HFFc6 (cell line): ENCODE data around the gene STK11. TPM values are rescaled to one million over a fixed set of nuclear protein-coding genes. Genes with fewer than 3 reads are reported as not detected.

Experiments used
- DNase-seq: peaks from one replicate; pipeline ENCODE4 v3.0.0-alpha.2; 2018
- H3K27ac Mint-ChIP-seq: 2 replicates; pipeline ENCODE4 v1.8.0; 2020; ENCODE audit warnings: mild to moderate bottlenecking, mixed read lengths
- H3K27me3 Mint-ChIP-seq: 2 replicates; pipeline ENCODE4 v1.8.0; 2021; ENCODE audit warnings: mild to moderate bottlenecking, moderate library complexity, mixed read lengths; ENCODE audit not compliant: insufficient read depth
- H3K36me3 Mint-ChIP-seq: 2 replicates; pipeline ENCODE4 v1.8.0; 2021; ENCODE audit warnings: low read depth, mixed read lengths
- H3K4me1 Mint-ChIP-seq: 2 replicates; pipeline ENCODE4 v1.8.0; 2020; ENCODE audit warnings: low read depth, mixed read lengths
- H3K4me3 Mint-ChIP-seq: 2 replicates; pipeline ENCODE4 v1.8.0; 2020; ENCODE audit warnings: mild to moderate bottlenecking, moderate library complexity, mixed read lengths
- H3K9me3 Mint-ChIP-seq: 2 replicates; pipeline ENCODE4 v1.8.0; 2020; ENCODE audit warnings: mild to moderate bottlenecking, mixed read lengths
- total RNA-seq, 6 experiments: library from RNA; stranded (reverse); fragmentation: NEBNext Ultra II Directional; extraction: Animal tissue kit (Norgen Biotek cat#: 25700); gene quantifications; 2 replicates in 1 of 6; 3 replicates in 5 of 6; pipeline ENCODE4 v1.2.3, GENCODE V29; 2021
- TF ChIP-seq, protein P1 (sequence below): fragments of 200-600 bp; sonication (generic); IDR thresholded peaks from 2 replicates; pipeline ENCODE4 v1.5.0; 2021; ENCODE audit warnings: antibody characterized with exemption, mild to moderate bottlenecking

Gene STK11
- total RNA-seq, 6 experiments from 2014 or later, result 52.9 to 59.1 (median 56.7) TPM

DNA sequence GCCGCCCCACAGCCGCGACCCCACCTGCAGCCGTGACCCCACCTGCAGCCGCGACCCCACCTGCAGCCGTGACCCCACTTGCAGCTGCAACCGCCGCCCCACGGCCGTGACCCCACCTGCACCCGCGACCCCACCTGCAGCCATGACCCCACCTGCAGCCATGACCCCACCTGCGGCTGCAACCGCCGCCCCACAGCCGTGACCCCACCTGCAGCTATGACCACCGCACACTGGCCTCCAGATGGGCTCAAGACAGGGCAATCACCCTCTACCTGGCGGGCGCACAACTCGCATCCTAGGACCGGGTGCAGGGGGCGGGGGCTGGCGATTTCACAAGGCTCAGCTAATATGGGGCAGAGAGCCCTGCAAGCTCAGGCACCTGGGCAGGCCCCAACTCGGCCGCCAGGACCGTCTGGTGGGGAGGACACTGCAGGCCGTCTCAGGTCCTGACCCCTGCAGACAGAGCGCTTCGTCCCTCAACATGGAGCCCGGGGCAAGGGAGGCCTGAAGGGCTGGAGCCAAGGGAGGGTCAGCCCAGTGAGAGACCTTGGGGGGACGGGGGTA, 46.6 kb upstream of the STK11 start:
- Mint-ChIP-seq H3K4me3 (no peak overlapping the region), H3K36me3 (no peaks in the 10 kb centered on the region), H3K4me1 (no peaks in the 10 kb centered on the region), H3K27ac (no peak overlapping the region), H3K27me3 (no peaks in the 10 kb centered on the region), H3K9me3 (no peaks in the 10 kb centered on the region)
- no peak for DNase-seq
- TF ChIP-seq, protein P1, sequence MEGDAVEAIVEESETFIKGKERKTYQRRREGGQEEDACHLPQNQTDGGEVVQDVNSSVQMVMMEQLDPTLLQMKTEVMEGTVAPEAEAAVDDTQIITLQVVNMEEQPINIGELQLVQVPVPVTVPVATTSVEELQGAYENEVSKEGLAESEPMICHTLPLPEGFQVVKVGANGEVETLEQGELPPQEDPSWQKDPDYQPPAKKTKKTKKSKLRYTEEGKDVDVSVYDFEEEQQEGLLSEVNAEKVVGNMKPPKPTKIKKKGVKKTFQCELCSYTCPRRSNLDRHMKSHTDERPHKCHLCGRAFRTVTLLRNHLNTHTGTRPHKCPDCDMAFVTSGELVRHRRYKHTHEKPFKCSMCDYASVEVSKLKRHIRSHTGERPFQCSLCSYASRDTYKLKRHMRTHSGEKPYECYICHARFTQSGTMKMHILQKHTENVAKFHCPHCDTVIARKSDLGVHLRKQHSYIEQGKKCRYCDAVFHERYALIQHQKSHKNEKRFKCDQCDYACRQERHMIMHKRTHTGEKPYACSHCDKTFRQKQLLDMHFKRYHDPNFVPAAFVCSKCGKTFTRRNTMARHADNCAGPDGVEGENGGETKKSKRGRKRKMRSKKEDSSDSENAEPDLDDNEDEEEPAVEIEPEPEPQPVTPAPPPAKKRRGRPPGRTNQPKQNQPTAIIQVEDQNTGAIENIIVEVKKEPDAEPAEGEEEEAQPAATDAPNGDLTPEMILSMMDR, result no peak

DNA sequence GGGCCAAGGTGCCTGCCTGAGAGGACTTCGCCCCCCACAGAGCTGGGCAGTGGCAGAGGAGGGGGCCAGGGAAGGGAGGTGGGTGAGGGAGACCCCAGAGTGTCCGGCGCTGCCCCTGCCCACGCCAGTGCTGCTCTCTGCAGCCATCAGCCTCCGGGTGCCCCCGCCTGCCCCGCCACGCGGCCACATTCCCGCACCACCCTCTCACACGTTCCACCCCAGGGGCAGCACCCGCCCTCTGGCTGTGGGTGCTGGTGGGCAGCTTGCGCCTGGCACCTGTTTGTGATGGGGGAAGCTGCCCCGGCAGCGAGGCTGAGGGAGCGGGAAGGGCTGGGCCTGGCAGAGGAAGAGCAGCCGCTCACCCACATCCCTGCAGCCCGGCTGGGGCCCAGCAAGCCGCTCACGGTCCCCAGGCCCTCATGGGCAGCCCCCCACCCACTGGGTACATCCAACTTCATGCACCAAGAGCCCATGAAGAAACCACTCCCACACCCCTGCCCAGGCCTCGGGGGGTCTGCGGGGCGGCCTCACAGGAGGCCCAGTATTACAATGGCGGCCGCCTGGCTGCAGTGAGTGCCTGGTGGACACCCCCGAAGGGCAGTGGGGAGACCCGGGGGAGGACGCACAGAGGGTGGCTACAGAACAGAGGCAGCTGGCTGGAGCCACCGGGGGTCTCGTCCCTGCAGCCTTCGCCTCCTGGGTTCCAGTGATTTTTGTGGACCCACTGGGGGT, 45.5 kb upstream of the STK11 start:
- Mint-ChIP-seq H3K9me3 (no peaks in the 10 kb centered on the region), H3K27ac (no peak overlapping the region), H3K36me3 (no peaks in the 10 kb centered on the region), H3K4me1 (no peaks in the 10 kb centered on the region), H3K4me3 (no peak overlapping the region), H3K27me3 (no peaks in the 10 kb centered on the region)
- DNase-seq, result no peak
- TF ChIP-seq, protein P1, result no peak

DNA sequence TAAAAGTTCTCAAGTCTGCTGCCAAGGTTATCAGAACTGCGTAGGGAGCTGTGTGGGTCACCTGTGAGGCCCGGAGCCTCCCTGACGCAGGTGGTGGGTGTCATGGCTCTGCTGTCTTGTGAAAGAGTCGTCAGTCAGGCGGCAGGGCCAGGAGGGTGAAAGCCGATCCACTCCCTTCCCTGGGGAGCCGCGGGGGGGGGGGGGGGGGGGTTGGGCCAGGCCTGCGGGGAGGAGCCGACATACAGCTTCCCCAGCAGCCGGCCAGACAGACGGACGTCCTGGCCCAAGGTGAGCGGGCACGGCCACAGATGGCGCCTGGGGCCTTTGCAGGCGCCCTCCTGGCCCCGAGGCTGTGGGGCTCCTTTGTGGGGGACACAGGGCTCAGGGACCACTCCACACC, 43.9 kb upstream of the STK11 start:
- no peak overlapping the region for H3K27ac Mint-ChIP-seq
- H3K4me1 Mint-ChIP-seq, result no peaks in the 10 kb centered on the region
- TF ChIP-seq, protein P1, result no peak
- no peaks in the 10 kb centered on the region; the same call in 1 of the 2 replicates for H3K27me3 Mint-ChIP-seq
- H3K9me3 Mint-ChIP-seq, result no peaks in the 10 kb centered on the region
- H3K4me3 Mint-ChIP-seq, result no peak overlapping the region
- no peak for DNase-seq
- H3K36me3 Mint-ChIP-seq, result peaks cover 4% of the 10 kb centered on the region; the same call in 1 of the 2 replicates

DNA sequence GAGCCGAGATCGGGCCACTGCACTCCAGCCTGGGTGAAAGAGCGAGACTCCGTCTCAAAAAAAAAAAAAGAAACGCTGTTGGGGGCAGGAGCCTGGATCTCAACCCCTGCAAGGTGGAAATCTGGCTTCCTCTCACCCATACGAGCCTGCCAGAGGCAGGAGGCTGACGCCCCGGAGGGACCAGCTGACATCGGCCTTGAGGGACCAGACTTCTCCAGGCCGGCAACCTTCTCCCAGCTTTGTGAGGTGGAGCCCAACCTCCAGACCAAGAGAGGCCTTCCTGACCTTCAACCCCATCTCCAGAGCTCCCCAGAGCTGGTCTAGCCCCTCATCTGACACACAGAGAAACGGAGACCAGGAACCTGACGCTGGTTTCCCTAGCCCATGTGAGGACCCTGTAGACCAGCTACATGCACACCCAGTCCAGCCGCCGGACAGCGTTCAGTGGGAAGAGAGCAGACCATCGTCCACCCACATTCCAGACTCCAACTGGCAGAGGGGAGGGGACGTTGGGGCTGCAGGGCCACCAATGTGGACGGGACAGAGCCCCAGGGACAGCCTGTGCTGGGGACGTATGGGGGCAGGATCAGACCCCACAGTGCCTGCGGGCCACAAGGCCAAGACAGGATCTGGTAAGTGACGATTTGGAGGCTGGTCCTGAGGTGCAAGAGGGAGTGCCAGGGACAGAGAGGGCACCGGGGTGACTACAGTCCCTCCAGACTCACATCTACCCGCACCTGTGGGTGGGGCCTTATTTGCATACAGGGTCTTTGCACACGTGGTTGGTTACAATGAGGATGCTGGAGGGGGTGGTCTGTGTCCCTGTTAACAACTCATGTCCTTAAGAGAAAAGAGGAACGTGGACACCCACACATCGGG, 42.9 kb upstream of the STK11 start:
- H3K27me3 Mint-ChIP-seq, result no peaks in the 10 kb centered on the region; the same call in 1 of the 2 replicates
- H3K9me3 Mint-ChIP-seq, result no peaks in the 10 kb centered on the region
- H3K27ac Mint-ChIP-seq, result no peak overlapping the region
- TF ChIP-seq, protein P1, result no peak
- no peak overlapping the region for H3K4me3 Mint-ChIP-seq
- DNase-seq, result no peak
- peaks cover 6% of the 10 kb centered on the region; the same call in 1 of the 2 replicates for H3K36me3 Mint-ChIP-seq
- H3K4me1 Mint-ChIP-seq, result no peaks in the 10 kb centered on the region

DNA sequence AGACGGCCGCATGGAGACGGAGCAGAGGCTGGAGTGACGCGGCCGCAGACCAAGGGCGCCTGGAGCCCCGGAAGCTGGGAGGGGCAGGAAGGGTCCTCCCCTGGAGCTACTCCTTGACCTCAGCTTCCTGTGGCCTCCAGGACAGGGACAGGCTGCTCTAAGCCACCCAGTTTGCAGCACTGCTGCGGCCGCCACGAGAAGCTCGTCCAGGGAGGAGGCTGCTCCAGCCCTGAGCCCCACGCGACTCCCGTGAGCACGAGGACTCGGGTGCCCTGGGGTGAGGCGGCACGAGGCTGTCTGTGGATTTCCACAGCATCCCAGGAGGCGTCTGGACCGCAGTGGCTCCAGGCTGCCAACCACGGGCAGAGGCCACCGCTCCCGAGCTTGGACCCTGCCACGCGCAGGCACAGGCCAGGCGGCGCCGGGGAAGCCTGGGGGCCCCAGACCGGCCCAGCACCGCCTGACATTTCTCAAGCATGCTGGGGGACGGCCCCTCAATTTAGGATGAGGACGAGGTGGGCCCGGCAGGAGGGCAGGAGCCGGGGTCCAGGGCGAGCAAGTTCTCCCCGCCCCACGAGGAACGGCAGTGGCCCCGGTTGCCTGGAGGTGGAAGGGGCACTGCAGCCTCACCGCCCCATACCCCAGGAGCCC, 42.2 kb upstream of the STK11 start:
- H3K4me3 Mint-ChIP-seq, result no peak overlapping the region
- H3K4me1 Mint-ChIP-seq, result no peaks in the 10 kb centered on the region
- no peaks in the 10 kb centered on the region; the same call in 1 of the 2 replicates for H3K27me3 Mint-ChIP-seq
- H3K36me3 Mint-ChIP-seq, result peaks cover 6% of the 10 kb centered on the region; the same call in 1 of the 2 replicates
- H3K9me3 Mint-ChIP-seq, result no peaks in the 10 kb centered on the region
- DNase-seq, result no peak
- H3K27ac Mint-ChIP-seq, result no peak overlapping the region
- TF ChIP-seq, protein P1, result no peak
